ENCODE data around the gene SEPTIN2. TPM values are rescaled to one million over a fixed set of nuclear protein-coding genes. Genes with fewer than 3 reads are reported as not detected.

SEPTIN2 gene
- total RNA-seq, 4 donors from 2014 or later = 126 to 233 (median 165) TPM

DNA sequence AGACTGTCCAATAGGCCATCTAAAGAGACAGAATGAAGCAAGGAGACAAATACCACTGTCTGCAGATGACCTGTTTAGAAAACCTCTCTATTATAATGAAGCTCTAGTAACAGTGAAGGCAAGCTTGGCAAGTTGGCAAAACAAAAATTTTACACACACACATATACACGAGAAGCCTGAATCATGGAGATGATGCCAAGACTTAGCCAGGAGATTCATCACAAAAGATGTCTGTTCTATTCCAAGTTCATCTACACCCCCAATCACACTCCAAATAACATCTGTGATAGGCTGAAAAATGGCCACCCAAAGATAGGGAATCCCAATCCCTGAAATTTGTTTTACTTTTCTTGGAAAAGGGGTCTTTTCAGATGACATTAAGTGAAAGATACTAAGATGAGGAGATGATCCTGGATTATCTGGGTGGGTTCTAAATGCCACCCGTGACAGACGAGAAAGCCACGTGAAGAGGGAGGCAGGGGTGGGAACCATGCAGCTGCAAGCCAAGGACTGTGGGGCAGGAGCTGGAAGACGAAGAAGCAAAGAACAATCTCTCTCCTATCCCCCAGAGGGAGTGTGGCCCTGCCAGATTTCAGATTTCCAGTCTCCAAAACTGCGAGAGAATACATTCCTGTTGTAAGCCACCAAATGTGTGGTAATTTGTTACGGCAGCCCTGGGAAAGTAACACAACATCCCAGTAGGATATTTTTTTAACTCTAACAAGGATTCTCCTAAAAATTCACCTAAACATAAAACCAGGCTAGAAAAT lies 20.2 kb upstream of the SEPTIN2 start:
- TF ChIP-seq, protein P1, sequence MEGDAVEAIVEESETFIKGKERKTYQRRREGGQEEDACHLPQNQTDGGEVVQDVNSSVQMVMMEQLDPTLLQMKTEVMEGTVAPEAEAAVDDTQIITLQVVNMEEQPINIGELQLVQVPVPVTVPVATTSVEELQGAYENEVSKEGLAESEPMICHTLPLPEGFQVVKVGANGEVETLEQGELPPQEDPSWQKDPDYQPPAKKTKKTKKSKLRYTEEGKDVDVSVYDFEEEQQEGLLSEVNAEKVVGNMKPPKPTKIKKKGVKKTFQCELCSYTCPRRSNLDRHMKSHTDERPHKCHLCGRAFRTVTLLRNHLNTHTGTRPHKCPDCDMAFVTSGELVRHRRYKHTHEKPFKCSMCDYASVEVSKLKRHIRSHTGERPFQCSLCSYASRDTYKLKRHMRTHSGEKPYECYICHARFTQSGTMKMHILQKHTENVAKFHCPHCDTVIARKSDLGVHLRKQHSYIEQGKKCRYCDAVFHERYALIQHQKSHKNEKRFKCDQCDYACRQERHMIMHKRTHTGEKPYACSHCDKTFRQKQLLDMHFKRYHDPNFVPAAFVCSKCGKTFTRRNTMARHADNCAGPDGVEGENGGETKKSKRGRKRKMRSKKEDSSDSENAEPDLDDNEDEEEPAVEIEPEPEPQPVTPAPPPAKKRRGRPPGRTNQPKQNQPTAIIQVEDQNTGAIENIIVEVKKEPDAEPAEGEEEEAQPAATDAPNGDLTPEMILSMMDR (IDR thresholded peaks at IDR 0.05) = no peak
- TF ChIP-seq EP300 (IDR thresholded peaks at IDR 0.05) (no peak), POLR2A (IDR thresholded peaks at IDR 0.05) (no peak), POLR2AphosphoS5 (IDR thresholded peaks at IDR 0.05) (no peak)
- H3K4me1 ChIP-seq = peaks cover 5% of the 10 kb centered on the region
- no peak overlapping the region for H3K27ac ChIP-seq
- H3K9me3 ChIP-seq = no peaks in the 10 kb centered on the region
- no peak for DNase-seq (ENCODE audit: low spot score in 2 of 2)
- H3K4me3 ChIP-seq = no peak overlapping the region
- 56% methylated on average over 7 of the region's 7 CpGs for WGBS
- H3K27me3 ChIP-seq = no peaks in the 10 kb centered on the region
- H3K36me3 ChIP-seq = no peaks in the 10 kb centered on the region

DNA sequence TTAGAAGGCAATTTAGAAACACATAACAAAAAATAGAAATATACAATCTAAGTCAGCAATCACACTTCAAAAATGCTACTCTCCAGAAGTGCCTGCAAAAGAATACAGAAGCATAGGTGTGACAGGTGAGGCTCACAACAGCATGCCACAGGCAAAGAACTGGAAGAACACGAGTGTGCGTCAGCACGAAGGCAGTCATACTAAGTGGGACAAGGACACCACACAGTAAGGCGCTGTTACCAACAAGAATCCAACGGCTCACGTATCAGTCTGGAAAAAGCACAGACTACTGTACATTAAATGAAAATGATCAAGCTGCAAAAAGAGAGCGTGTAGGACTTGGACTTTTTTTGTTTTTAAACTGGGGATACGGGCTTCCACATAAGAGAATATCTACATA lies 19.0 kb upstream of the SEPTIN2 start:
- no peaks in the 10 kb centered on the region for H3K4me1 ChIP-seq
- no peak for TF ChIP-seq EP300 (IDR thresholded peaks at IDR 0.05)
- TF ChIP-seq POLR2A (IDR thresholded peaks at IDR 0.05) = no peak
- TF ChIP-seq, protein P1 (IDR thresholded peaks at IDR 0.05) = no peak
- no peak for TF ChIP-seq POLR2AphosphoS5 (IDR thresholded peaks at IDR 0.05)
- H3K4me3 ChIP-seq = no peak overlapping the region
- no peaks in the 10 kb centered on the region for H3K36me3 ChIP-seq
- DNase-seq (ENCODE audit: low spot score in 2 of 2) = no peak
- H3K27me3 ChIP-seq = no peaks in the 10 kb centered on the region
- 94% methylated on average over 8 of the region's 8 CpGs for WGBS
- no peak overlapping the region for H3K27ac ChIP-seq
- H3K9me3 ChIP-seq = no peaks in the 10 kb centered on the region

DNA sequence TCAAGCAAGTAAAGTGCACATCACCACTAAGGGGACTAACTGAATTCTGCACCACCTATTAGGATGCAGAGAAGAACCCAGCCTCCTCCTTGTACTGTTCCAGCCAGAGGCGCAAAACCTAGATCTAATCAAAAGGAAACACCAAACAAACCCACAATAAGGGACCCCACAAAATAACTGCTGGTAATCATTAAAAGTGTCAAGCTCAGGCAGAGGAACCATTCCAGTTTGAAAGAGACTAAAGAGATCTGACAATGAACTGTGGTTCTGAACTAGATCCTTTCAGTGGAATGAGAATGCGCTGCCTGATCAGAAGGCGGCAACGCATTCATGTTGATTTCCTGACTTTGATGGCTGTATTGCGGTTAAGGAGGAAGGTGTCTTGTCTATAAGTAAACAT lies 17.1 kb upstream of the SEPTIN2 start:
- DNase-seq (ENCODE audit: low spot score in 2 of 2) = no peak
- Histone ChIP-seq H3K27me3 (no peaks in the 10 kb centered on the region), H3K4me3 (no peak overlapping the region), H3K9me3 (no peaks in the 10 kb centered on the region), H3K36me3 (no peaks in the 10 kb centered on the region), H3K27ac (no peak overlapping the region), H3K4me1 (no peaks in the 10 kb centered on the region)
- 91% methylated on average over 5 of the region's 5 CpGs for WGBS
- TF ChIP-seq POLR2AphosphoS5 (IDR thresholded peaks at IDR 0.05) = no peak
- TF ChIP-seq, protein P1 (IDR thresholded peaks at IDR 0.05) = no peak
- TF ChIP-seq POLR2A (IDR thresholded peaks at IDR 0.05) = no peak
- TF ChIP-seq EP300 (IDR thresholded peaks at IDR 0.05) = no peak

DNA sequence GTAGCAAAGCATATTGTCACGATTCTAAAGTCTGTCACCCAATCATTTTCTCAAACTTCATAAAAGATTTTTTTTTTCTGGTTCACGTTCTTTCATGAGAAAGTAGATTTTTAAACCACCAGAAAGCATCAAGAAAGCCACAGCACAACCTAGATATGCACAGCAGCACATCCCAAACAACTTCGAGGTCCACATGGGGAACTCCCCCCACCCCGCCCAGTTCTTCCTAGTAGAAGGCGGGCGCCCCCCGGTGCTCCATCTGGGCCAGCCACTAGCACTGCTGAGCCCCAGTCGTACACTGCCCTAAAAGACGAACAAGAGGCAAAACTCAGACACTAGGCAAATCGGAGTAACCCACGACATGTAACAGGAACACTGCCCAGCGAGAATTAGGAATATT lies 15.7 kb upstream of the SEPTIN2 start:
- TF ChIP-seq POLR2A (IDR thresholded peaks at IDR 0.05) (no peak), EP300 (IDR thresholded peaks at IDR 0.05) (no peak), POLR2AphosphoS5 (IDR thresholded peaks at IDR 0.05) (no peak)
- TF ChIP-seq, protein P1 (IDR thresholded peaks at IDR 0.05) = no peak

DNA sequence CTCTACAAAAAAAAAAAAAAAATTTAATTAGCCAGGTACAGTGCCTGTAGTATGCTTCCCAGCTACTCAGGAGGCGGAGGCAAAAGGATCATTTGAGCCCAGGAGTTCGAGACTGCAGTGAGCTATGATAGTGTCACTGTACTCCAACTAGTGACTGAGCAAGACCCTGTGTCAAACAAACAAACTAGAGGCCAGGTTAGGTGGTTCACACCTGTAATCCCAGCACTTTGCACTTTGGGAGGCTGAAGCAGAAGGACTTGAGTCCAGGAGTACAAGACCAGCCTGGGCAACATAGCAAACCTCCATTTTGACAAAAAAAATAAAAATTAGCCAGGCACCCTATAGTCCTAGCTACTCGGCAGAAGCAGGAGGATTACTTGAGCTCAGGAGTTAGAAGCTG lies 13.6 kb upstream of the SEPTIN2 start:
- TF ChIP-seq EP300 (IDR thresholded peaks at IDR 0.05) (no peak), POLR2AphosphoS5 (IDR thresholded peaks at IDR 0.05) (no peak), POLR2A (IDR thresholded peaks at IDR 0.05) (no peak)
- TF ChIP-seq, protein P1 (IDR thresholded peaks at IDR 0.05) = no peak

More for the DNA sequence above, 15.7 kb upstream of the SEPTIN2 start:
- H3K4me1 ChIP-seq = peaks cover 10% of the 10 kb centered on the region
- 74% methylated on average over 12 of the region's 12 CpGs for WGBS
- H3K36me3 ChIP-seq = no peaks in the 10 kb centered on the region
- no peak overlapping the region for H3K4me3 ChIP-seq
- no peaks in the 10 kb centered on the region for H3K9me3 ChIP-seq
- H3K27me3 ChIP-seq = no peaks in the 10 kb centered on the region
- DNase-seq (ENCODE audit: low spot score in 2 of 2) = no peak
- H3K27ac ChIP-seq = no peak overlapping the region

More for the DNA sequence above, 13.6 kb upstream of the SEPTIN2 start:
- peaks cover 10% of the 10 kb centered on the region for H3K4me1 ChIP-seq
- H3K27ac ChIP-seq = no peak overlapping the region
- DNase-seq (ENCODE audit: low spot score in 2 of 2) = no peak
- H3K27me3 ChIP-seq = no peaks in the 10 kb centered on the region
- no peaks in the 10 kb centered on the region for H3K9me3 ChIP-seq
- no peaks in the 10 kb centered on the region for H3K36me3 ChIP-seq
- WGBS = 93% methylated on average over 3 of the region's 3 CpGs
- no peak overlapping the region for H3K4me3 ChIP-seq
